Pons (tissue), 1 donor: Measurements from ENCODE around the gene MRPL9.

Source experiments
- DNase-seq: peaks from one replicate; pipeline ENCODE4 v3.0.0-alpha.2; 2016; ENCODE audit warnings: low spot score

The MRPL9 gene

DNA sequence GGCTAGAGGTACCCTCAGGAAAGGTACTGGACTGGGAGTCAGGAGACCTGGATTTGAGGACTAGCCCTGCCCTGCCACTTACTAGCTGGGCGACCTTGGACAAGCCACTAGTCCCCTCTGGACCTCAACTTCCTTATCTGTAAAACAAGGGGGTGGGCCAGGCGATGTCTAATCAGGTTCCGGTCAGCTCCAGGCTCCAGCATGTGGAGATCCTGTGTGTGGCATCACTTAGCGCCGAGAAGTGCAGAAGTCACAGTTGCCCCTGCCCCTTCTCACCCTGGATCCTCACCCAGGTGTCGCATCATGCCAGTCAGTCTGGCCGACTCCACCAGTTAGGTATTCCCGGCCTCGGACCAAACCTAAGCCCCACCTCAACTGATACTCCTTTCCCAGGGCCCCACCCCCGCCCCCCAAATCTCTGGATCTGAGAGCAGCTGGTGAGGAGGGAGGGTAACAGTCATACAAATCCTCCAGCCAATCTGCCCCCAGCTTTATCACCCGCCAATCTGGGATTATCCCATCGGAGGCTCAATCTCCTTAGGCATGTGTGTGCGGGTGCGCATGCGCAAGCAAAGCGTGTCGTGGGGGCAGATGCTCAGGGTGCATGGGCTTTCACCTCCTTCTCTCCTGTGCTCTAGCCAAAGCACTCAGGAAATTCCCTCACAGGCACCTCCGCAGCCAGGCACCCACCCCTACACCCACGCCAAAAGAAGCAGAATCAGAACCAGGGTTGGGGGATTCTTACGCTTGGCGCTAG is 52.1 kb downstream of the MRPL9 start:
- DNase-seq: no peak

DNA sequence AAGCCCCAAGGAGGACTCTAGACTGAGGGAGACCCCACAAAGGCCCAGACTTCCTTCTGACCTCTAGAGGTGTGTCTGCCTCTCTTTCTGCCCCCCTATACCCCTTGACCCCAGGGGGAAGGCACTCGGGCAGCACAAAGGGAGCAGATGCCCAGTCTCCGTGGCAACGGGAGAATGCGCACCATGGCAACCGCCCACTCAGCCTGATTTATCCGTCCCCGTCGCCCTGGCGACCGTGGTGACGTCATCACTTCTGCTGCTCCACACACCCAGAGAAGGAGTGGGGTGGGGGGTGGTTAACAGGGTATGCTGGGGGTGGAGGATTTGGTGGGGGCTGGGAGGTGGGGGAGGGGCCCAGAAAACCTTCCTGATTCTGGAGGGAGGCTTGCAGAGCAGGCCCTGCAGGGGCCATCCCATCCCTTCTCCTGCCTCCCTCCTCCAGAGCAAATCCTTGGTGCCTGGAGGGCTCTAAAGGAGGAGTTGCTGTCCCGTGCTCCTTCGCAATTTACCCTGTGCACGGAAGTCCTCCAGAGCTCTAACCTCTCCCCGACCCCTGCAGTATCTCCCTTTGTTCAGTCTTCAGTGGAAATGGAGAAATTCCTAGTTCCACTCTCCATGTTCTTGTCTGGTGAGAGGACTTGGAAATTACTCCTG is 53.0 kb downstream of the MRPL9 start:
- DNase-seq: no peak
